ENCODE data around the gene VAMP3. TPM values are rescaled to one million over a fixed set of nuclear protein-coding genes. Genes with fewer than 3 reads are reported as not detected.

Gene VAMP3
- total and polyA plus RNA-seq, 4 donors, result 17.4 to 38.4 (median 25.9) TPM

Other genes with a start within 250 kb of the VAMP3 start
- gene PER3, start 13.0 kb downstream of the VAMP3 start, total RNA-seq, result 10 to 100 TPM in 1 of 2 donors, 1 to 10 TPM in 1; 5.4 to 21.0 TPM
- 1 to 10 TPM; 3.3 to 7.0 TPM for gene PER3, start 13.0 kb downstream of the VAMP3 start, polyA plus RNA-seq
- gene UTS2, start 81.8 kb downstream of the VAMP3 start, total RNA-seq, result under 1 TPM in 1 of 2 donors, not detected in 1; 0.28 TPM
- not detected for gene UTS2, start 81.8 kb downstream of the VAMP3 start, polyA plus RNA-seq
- gene TNFRSF9, start 169.5 kb downstream of the VAMP3 start, total RNA-seq, result under 1 TPM; under 0.01 to 0.09 TPM
- gene TNFRSF9, start 169.5 kb downstream of the VAMP3 start, polyA plus RNA-seq, result under 1 TPM in 1 of 2 donors, not detected in 1; 0.02 TPM
- 100 to 1,000 TPM; 107 to 131 TPM for gene PARK7, start 190.4 kb downstream of the VAMP3 start, total RNA-seq
- gene PARK7, start 190.4 kb downstream of the VAMP3 start, polyA plus RNA-seq, result 100 to 1,000 TPM; 231 to 297 TPM

Data from liver (tissue), 4 donors.